MM.1S (cell line): ENCODE measurements around the gene ETFB.

Experiments
- DNase-seq: peaks from one replicate; pipeline ENCODE4 v3.0.0-alpha.2; 2015
- H2AFZ ChIP-seq: fragments of 300-600 bp; sonication (generic); 2 replicates; pipeline ENCODE4 v1.6.0; 2016; ENCODE audit warnings: antibody characterized with exemption, low read length
- H3F3A ChIP-seq: fragments of 300-600 bp; sonication (generic); 2 replicates; pipeline ENCODE4 v1.6.1; 2016; ENCODE audit warnings: mild to moderate bottlenecking, antibody characterized with exemption, low read length, moderate library complexity, mixed read lengths; ENCODE audit not compliant: insufficient read depth
- H3K27ac ChIP-seq: fragments of 300-600 bp; sonication (generic); 2 replicates; pipeline ENCODE4 v1.5.1; 2016; ENCODE audit warnings: mild to moderate bottlenecking, low read length
- H3K27me3 ChIP-seq: fragments of 300-600 bp; sonication (generic); replicated peaks from 2 replicates; pipeline ENCODE4 v1.6.0; 2016; ENCODE audit warnings: low read length; ENCODE audit not compliant: insufficient read depth
- H3K36me3 ChIP-seq: fragments of 300-600 bp; sonication (generic); replicated peaks from 2 replicates; pipeline ENCODE4 v1.6.1; 2016; ENCODE audit warnings: mild to moderate bottlenecking, low read length, mixed read lengths; ENCODE audit not compliant: insufficient read depth
- H3K4me1 ChIP-seq: fragments of 300-600 bp; sonication (generic); 2 replicates; pipeline ENCODE4 v1.6.1; 2016; ENCODE audit warnings: low read length, mixed read lengths
- H3K4me2 ChIP-seq: fragments of 300-600 bp; sonication (generic); 2 replicates; pipeline ENCODE4 v1.6.0; 2016; ENCODE audit warnings: low read depth, low read length
- H3K4me3 ChIP-seq: fragments of 300-600 bp; sonication (generic); 2 replicates; pipeline ENCODE4 v1.5.1; 2016; ENCODE audit warnings: low read length, mixed read lengths
- H3K79me2 ChIP-seq: fragments of 300-600 bp; sonication (generic); 2 replicates; pipeline ENCODE4 v1.6.1; 2016; ENCODE audit warnings: mixed run types, low read length, mixed read lengths
- H3K9ac ChIP-seq: fragments of 300-600 bp; sonication (generic); 2 replicates; pipeline ENCODE4 v1.6.1; 2016; ENCODE audit warnings: low read length, mixed read lengths
- H3K9me2 ChIP-seq: fragments of 300-600 bp; sonication (generic); replicated peaks from 2 replicates; pipeline ENCODE4 v1.6.1; 2016; ENCODE audit warnings: mild to moderate bottlenecking, low read length, mixed read lengths; ENCODE audit not compliant: insufficient read depth
- H3K9me3 ChIP-seq: fragments of 300-600 bp; sonication (generic); replicated peaks from 2 replicates; pipeline ENCODE4 v1.6.1; 2016; ENCODE audit warnings: mild to moderate bottlenecking, low read length, mixed read lengths; ENCODE audit not compliant: insufficient read depth
- H4K20me1 ChIP-seq: fragments of 300-600 bp; sonication (generic); 2 replicates; pipeline ENCODE4 v1.6.1; 2016; ENCODE audit warnings: mild to moderate bottlenecking, low read length, moderate library complexity, mixed read lengths; ENCODE audit not compliant: insufficient read depth
- CTCF ChIP-seq: fragments of 300-600 bp; sonication (generic); IDR thresholded peaks from 2 replicates; pipeline ENCODE4 v1.5.1; 2016; ENCODE audit warnings: antibody characterized with exemption, low read length, mixed read lengths
- EZH2 ChIP-seq: fragments of 300-600 bp; sonication (generic); optimal IDR thresholded peaks from 2 replicates; pipeline ENCODE3; 2017; ENCODE audit warnings: low read depth, mild to moderate bottlenecking, antibody characterized with exemption, low read length, mixed read lengths
- EZH2phosphoT487 ChIP-seq: fragments of 300-600 bp; sonication (generic); IDR thresholded peaks from 2 replicates; pipeline ENCODE4 v1.6.1; 2018; ENCODE audit warnings: antibody characterized with exemption, low read length

Gene ETFB

GRCh38 chr19:51331716-51332115 lies 34.5 kb downstream of the ETFB start:
- Histone ChIP-seq H3K4me1 (no peaks in the 10 kb centered on the region), H3F3A (no peaks in the 10 kb centered on the region), H3K4me3 (no peak overlapping the region), H3K27me3 (no peaks in the 10 kb centered on the region), H4K20me1 (no peaks in the 10 kb centered on the region), H3K36me3 (no peaks in the 10 kb centered on the region), H3K79me2 (no peaks in the 10 kb centered on the region), H2AFZ (no peak overlapping the region), H3K27ac (no peak overlapping the region), H3K9ac (no peak overlapping the region), H3K9me2 (no peaks in the 10 kb centered on the region), H3K9me3 (no peaks in the 10 kb centered on the region), H3K4me2 (no peak overlapping the region)
- TF ChIP-seq CTCF: no peak
- TF ChIP-seq EZH2phosphoT487: no peak
- no peak for TF ChIP-seq EZH2
- DNase-seq: no peak

GRCh38 chr19:51331193-51331592 lies 35.0 kb downstream of the ETFB start:
- Histone ChIP-seq H3K4me2 (no peak overlapping the region), H3K9ac (no peak overlapping the region), H3K27me3 (no peaks in the 10 kb centered on the region), H4K20me1 (no peaks in the 10 kb centered on the region), H3K79me2 (no peaks in the 10 kb centered on the region), H2AFZ (no peak overlapping the region), H3K9me2 (no peaks in the 10 kb centered on the region), H3K36me3 (no peaks in the 10 kb centered on the region), H3K9me3 (no peaks in the 10 kb centered on the region), H3F3A (no peaks in the 10 kb centered on the region), H3K4me3 (no peak overlapping the region), H3K27ac (no peak overlapping the region), H3K4me1 (no peaks in the 10 kb centered on the region)
- no peak for TF ChIP-seq CTCF
- TF ChIP-seq EZH2phosphoT487: no peak
- no peak for TF ChIP-seq EZH2
- DNase-seq: no peak

- no peak overlapping the region for H3K27ac ChIP-seq
- no peak overlapping the region for H2AFZ ChIP-seq
- H3K27me3 ChIP-seq: no peaks in the 10 kb centered on the region
- no peaks in the 10 kb centered on the region for H3K9me2 ChIP-seq
- no peaks in the 10 kb centered on the region for H3K36me3 ChIP-seq
- no peaks in the 10 kb centered on the region for H3K79me2 ChIP-seq
- DNase-seq: no peak
- H4K20me1 ChIP-seq: no peaks in the 10 kb centered on the region
- no peak overlapping the region for H3K4me2 ChIP-seq
- H3K4me3 ChIP-seq: no peak overlapping the region
- no peaks in the 10 kb centered on the region for H3F3A ChIP-seq
- no peaks in the 10 kb centered on the region for H3K4me1 ChIP-seq
- no peak overlapping the region for H3K9ac ChIP-seq
- no peaks in the 10 kb centered on the region for H3K9me3 ChIP-seq
- TF ChIP-seq EZH2phosphoT487 (no peak), CTCF (no peak)
Observed at GRCh38 chr19:51330366-51330765, 35.8 kb downstream of the ETFB start.

- Histone ChIP-seq H4K20me1 (no peaks in the 10 kb centered on the region), H3F3A (no peaks in the 10 kb centered on the region), H3K36me3 (no peaks in the 10 kb centered on the region), H3K27ac (no peak overlapping the region), H3K9me3 (no peaks in the 10 kb centered on the region), H2AFZ (no peak overlapping the region), H3K79me2 (no peaks in the 10 kb centered on the region), H3K4me1 (no peaks in the 10 kb centered on the region), H3K4me3 (no peak overlapping the region), H3K4me2 (no peak overlapping the region), H3K27me3 (no peaks in the 10 kb centered on the region), H3K9me2 (no peaks in the 10 kb centered on the region), H3K9ac (no peak overlapping the region)
- TF ChIP-seq EZH2phosphoT487 (no peak), CTCF (no peak), EZH2 (no peak)
- DNase-seq: no peak
Observed at GRCh38 chr19:51329411-51329810, 36.8 kb downstream of the ETFB start.
